ENCODE data around the gene ARHGEF2. TPM values are rescaled to one million over a fixed set of nuclear protein-coding genes. Genes with fewer than 3 reads are reported as not detected.

ARHGEF2 gene
- total RNA-seq, 1 donor from 2014 or later: 199 TPM

DNA sequence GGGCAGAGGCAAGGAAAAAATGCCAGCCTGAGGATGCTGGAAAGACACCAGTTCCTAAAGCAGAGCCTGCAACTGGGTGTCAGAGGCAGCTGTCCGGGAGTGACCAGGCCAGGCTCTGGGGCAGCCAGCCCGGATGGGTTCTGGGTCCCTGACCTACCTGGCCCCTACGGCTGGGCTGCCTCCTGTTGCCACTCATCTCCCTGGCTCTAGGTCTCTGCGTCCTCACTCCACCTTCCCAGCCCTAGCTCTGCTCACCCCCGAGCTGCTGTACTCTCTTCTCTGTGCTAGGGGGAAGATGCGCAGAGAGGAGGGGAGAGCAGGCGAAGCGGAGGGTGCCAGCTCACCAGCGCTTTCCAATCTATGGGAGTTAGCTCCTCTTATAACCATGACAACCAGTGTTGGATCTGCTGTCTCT lies 9.0 kb downstream of the ARHGEF2 start:
- H3K36me3 Mint-ChIP-seq (ENCODE audit: unreplicated experiment): peaks cover 40% of the 10 kb centered on the region
- TF ChIP-seq CTCF (IDR thresholded peaks at IDR 0.05): no peak
- no peak overlapping the region for H3K4me3 Mint-ChIP-seq (ENCODE audit: unreplicated experiment)
- H3K27me3 Mint-ChIP-seq (ENCODE audit: unreplicated experiment): no peaks in the 10 kb centered on the region
- no peak for DNase-seq (ENCODE audit: extremely low spot score, unreplicated experiment)
- peak overlapping the region; percentile 71 for H3K27ac Mint-ChIP-seq (ENCODE audit: unreplicated experiment)
- no peaks in the 10 kb centered on the region for H3K9me3 Mint-ChIP-seq (ENCODE audit: unreplicated experiment)
- H3K4me1 Mint-ChIP-seq (ENCODE audit: unreplicated experiment): peaks cover 63% of the 10 kb centered on the region

DNA sequence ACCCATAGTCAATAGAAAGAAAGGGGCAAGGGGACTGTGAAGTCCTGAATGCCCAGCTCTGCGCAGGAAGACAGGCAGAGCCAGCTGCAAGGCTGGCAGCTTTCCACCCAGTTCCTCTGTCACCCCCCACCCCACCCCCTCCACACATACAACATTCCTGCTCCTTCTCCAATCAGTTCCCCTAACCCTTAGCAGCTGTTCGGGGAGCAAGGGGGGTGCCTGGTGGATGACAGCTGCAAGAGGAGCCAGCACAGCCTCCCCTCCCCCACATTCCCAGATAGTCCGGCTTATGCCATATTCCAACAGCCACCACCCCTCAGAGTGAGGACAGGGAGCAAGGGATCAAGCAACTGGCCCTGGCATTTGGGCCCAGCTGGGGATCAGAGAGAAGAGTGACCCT lies 9.7 kb downstream of the ARHGEF2 start:
- no peak for TF ChIP-seq CTCF (IDR thresholded peaks at IDR 0.05)
- Mint-ChIP-seq H3K27me3 (ENCODE audit: unreplicated experiment) (no peaks in the 10 kb centered on the region), H3K9me3 (ENCODE audit: unreplicated experiment) (no peaks in the 10 kb centered on the region), H3K36me3 (ENCODE audit: unreplicated experiment) (peaks cover 44% of the 10 kb centered on the region), H3K27ac (ENCODE audit: unreplicated experiment) (peak overlapping the region; percentile 56), H3K4me3 (ENCODE audit: unreplicated experiment) (no peak overlapping the region), H3K4me1 (ENCODE audit: unreplicated experiment) (peaks cover 58% of the 10 kb centered on the region)
- DNase-seq (ENCODE audit: extremely low spot score, unreplicated experiment): no peak

DNA sequence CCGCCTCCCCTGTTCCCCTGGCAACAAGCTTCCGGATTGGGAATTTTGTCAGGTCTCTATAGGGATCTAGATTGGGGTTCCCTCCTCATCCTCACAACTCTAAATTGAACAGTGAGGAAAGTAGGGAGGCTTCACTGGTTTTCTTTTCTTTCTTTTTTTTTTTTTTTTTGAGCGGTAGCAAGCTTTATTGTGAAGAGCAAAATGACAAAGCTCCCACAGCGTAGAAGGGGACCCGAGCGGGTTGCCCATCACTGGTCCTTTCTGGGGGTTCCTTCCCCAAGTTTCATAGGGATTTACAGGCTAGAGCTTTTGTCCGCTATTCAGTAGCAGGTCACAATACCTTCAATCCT lies 10.3 kb downstream of the ARHGEF2 start:
- Mint-ChIP-seq H3K27ac (ENCODE audit: unreplicated experiment) (peak overlapping the region; percentile 31), H3K9me3 (ENCODE audit: unreplicated experiment) (no peaks in the 10 kb centered on the region), H3K4me3 (ENCODE audit: unreplicated experiment) (no peak overlapping the region), H3K36me3 (ENCODE audit: unreplicated experiment) (peaks cover 44% of the 10 kb centered on the region), H3K27me3 (ENCODE audit: unreplicated experiment) (no peaks in the 10 kb centered on the region), H3K4me1 (ENCODE audit: unreplicated experiment) (peaks cover 54% of the 10 kb centered on the region)
- DNase-seq (ENCODE audit: extremely low spot score, unreplicated experiment): no peak
- TF ChIP-seq CTCF (IDR thresholded peaks at IDR 0.05): no peak

DNA sequence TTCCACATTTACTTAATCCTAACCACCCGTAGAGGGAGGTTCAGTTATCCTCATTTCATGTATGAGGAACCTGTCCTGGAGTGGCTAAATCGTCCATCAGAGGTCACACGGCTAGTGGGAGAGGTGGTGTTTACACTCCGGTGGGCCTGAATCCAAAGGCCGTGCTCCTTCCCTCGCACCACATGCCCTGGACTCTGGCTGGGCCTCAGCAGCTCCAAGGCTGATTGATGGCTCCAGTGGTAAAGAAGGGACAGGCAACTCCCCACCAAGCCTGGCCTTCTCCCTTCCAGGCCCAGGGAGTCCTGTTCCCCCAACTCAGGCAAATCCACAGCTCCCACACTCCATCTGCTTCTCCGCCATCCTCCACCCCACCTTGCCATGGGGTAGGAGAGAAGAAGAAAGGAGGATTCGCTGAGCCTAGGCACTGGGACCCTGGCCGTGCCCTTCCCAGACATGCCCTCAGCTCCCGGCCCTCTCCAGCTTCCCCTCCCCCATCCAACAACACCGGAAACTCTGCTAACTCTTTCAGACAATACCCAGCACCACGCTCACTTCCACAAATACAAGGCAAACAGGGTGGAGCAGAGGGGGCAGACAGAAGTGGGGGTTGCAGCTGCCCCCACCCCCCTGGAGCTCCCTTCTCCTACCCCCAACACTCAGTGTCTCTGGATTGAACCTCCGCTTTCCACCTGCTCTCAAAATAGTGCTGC lies 10.9 kb downstream of the ARHGEF2 start:
- peaks cover 49% of the 10 kb centered on the region for H3K36me3 Mint-ChIP-seq (ENCODE audit: unreplicated experiment)
- no peak overlapping the region for H3K4me3 Mint-ChIP-seq (ENCODE audit: unreplicated experiment)
- H3K9me3 Mint-ChIP-seq (ENCODE audit: unreplicated experiment): no peaks in the 10 kb centered on the region
- TF ChIP-seq CTCF (IDR thresholded peaks at IDR 0.05): no peak
- no peak for DNase-seq (ENCODE audit: extremely low spot score, unreplicated experiment)
- H3K27ac Mint-ChIP-seq (ENCODE audit: unreplicated experiment): peak overlapping the region; percentile 31
- H3K4me1 Mint-ChIP-seq (ENCODE audit: unreplicated experiment): peaks cover 54% of the 10 kb centered on the region
- no peaks in the 10 kb centered on the region for H3K27me3 Mint-ChIP-seq (ENCODE audit: unreplicated experiment)

DNA sequence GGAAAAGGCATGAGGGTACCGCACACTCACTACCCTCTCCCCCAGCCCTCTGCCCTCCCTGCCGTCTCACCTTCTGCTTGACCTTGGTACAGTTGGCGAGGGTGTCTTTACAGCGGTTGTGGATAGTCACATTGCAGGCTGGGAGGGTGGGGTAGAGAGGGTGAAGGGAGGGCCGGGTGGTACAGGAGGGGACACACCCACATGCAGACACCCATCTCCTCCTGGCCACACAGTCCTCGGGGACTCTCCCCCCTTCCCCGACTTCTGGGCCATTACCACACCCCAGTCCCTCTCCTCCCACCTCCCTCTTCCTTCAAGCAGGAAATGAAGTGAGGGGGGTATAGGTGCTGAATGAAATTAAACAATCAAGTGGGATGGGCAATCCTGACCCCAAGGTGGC lies 11.6 kb downstream of the ARHGEF2 start:
- no peaks in the 10 kb centered on the region for H3K27me3 Mint-ChIP-seq (ENCODE audit: unreplicated experiment)
- H3K4me1 Mint-ChIP-seq (ENCODE audit: unreplicated experiment): peaks cover 54% of the 10 kb centered on the region
- no peak for DNase-seq (ENCODE audit: extremely low spot score, unreplicated experiment)
- peaks cover 56% of the 10 kb centered on the region for H3K36me3 Mint-ChIP-seq (ENCODE audit: unreplicated experiment)
- no peak for TF ChIP-seq CTCF (IDR thresholded peaks at IDR 0.05)
- no peak overlapping the region for H3K27ac Mint-ChIP-seq (ENCODE audit: unreplicated experiment)
- no peak overlapping the region for H3K4me3 Mint-ChIP-seq (ENCODE audit: unreplicated experiment)
- H3K9me3 Mint-ChIP-seq (ENCODE audit: unreplicated experiment): no peaks in the 10 kb centered on the region

Measured in osteocyte (in vitro differentiated cells).